Renal cortex interstitium (tissue), 11 donors: ENCODE measurements around the gene KCNAB3. TPM values are rescaled to one million over a fixed set of nuclear protein-coding genes. Genes with fewer than 3 reads are reported as not detected.
A peak's percentile ranks its signal among the peaks of the same experiment; 100 is the strongest.

Experiments used
- DNase-seq, 11 donors: peaks; one replicate each; pipeline ENCODE4 v3.0.0-alpha.2; 2013; ENCODE audit warnings: low read depth in 9 of 11, low spot score in 4 of 11; ENCODE audit errors: extremely low read depth in 1 of 11
- polyA plus RNA-seq, 3 donors: library from polyadenylated mRNA; unstranded; fragments of 120-200 nt; gene quantifications; one replicate each; pipeline ENCODE4 v1.2.1, GENCODE V29; 2013; ENCODE audit not compliant: insufficient read length in 3 of 3

Gene KCNAB3
- polyA plus RNA-seq, 3 donors, result 10.6 to 17.1 (median 14.9) TPM

- peak in 9 of 11 donors; percentile 60 to 76 (median 73) for DNase-seq
Observed at GRCh38 chr17:7885367-7886226, 44.1 kb downstream of the KCNAB3 start.

- no peak for DNase-seq
Observed at GRCh38 chr17:7884581-7885366, 44.9 kb downstream of the KCNAB3 start.

- DNase-seq, result peak in 8 of 11 donors; percentile 33 to 58 (median 40)
Observed at GRCh38 chr17:7883781-7884386, 45.8 kb downstream of the KCNAB3 start.

GRCh38 chr17:7882629-7883028 lies 47.0 kb downstream of the KCNAB3 start:
- DNase-seq, result no peak

GRCh38 chr17:7882068-7882467 lies 47.6 kb downstream of the KCNAB3 start:
- DNase-seq, result no peak

- DNase-seq, result no peak
Observed at GRCh38 chr17:7881276-7882054, 48.2 kb downstream of the KCNAB3 start.

- no peak for DNase-seq
Observed at GRCh38 chr17:7880076-7880868, 49.4 kb downstream of the KCNAB3 start.

- DNase-seq, result no peak
Observed at GRCh38 chr17:7878234-7878633, 51.4 kb downstream of the KCNAB3 start.

GRCh38 chr17:7875804-7876370 lies 53.8 kb downstream of the KCNAB3 start:
- no peak for DNase-seq

GRCh38 chr17:7873051-7873450 lies 56.6 kb downstream of the KCNAB3 start:
- DNase-seq, result no peak

Other genes starting within 250 kb of the KCNAB3 start
- 10 to 100 TPM; 70.5 to 75.4 (median 73.3) TPM for gene TP53, start 242.4 kb downstream of the KCNAB3 start, polyA plus RNA-seq
- gene WRAP53, start 241.4 kb downstream of the KCNAB3 start, polyA plus RNA-seq, result 10 to 100 TPM; 12.4 to 15.3 (median 12.9) TPM
- 10 to 100 TPM; 19.9 to 27.6 (median 21.5) TPM for gene EFNB3, start 224.7 kb downstream of the KCNAB3 start, polyA plus RNA-seq
- gene DNAH2, start 212.1 kb downstream of the KCNAB3 start, polyA plus RNA-seq, result under 1 TPM; 0.26 to 0.32 (median 0.29) TPM
- gene KDM6B, start 95.6 kb downstream of the KCNAB3 start, polyA plus RNA-seq, result 10 to 100 TPM; 20.9 to 35.4 (median 28.3) TPM
- 10 to 100 TPM; 22.5 to 30.2 (median 24.3) TPM for gene TMEM88, start 74.8 kb downstream of the KCNAB3 start, polyA plus RNA-seq
- 100 to 1,000 TPM in 2 of 3 donors, 10 to 100 TPM in 1; 64.5 to 134 (median 104) TPM for gene NAA38, start 72.3 kb downstream of the KCNAB3 start, polyA plus RNA-seq
- 10 to 100 TPM; 23.4 to 29.0 (median 26.2) TPM for gene CYB5D1, start 71.9 kb downstream of the KCNAB3 start, polyA plus RNA-seq
- gene CHD3, start 41.1 kb downstream of the KCNAB3 start, polyA plus RNA-seq, result 100 to 1,000 TPM; 168 to 213 (median 199) TPM
- gene RNF227, start 13.6 kb downstream of the KCNAB3 start, polyA plus RNA-seq, result 1 to 10 TPM; 3.8 to 4.8 (median 4.1) TPM
- gene TRAPPC1, start 2.1 kb upstream of the KCNAB3 start, polyA plus RNA-seq, result 100 to 1,000 TPM; 126 to 151 (median 146) TPM
- gene CNTROB, start 2.4 kb upstream of the KCNAB3 start, polyA plus RNA-seq, result 10 to 100 TPM; 52.5 to 66.4 (median 55.7) TPM
- under 1 TPM; 0.26 to 0.78 (median 0.47) TPM for gene GUCY2D, start 72.8 kb upstream of the KCNAB3 start, polyA plus RNA-seq
- 1 to 10 TPM; 1.0 to 1.3 (median 1.1) TPM for gene ALOX15B, start 109.2 kb upstream of the KCNAB3 start, polyA plus RNA-seq
- 1 to 10 TPM in 1 of 3 donors, under 1 TPM in 2; 0.66 to 1.5 (median 0.72) TPM for gene ALOX12B, start 157.9 kb upstream of the KCNAB3 start, polyA plus RNA-seq
- gene ALOXE3, start 188.7 kb upstream of the KCNAB3 start, polyA plus RNA-seq, result under 1 TPM in 1 of 3 donors, not detected in 2; 0.08 TPM
- under 1 TPM in 1 of 3 donors, not detected in 2; 0.17 TPM for gene HES7, start 194.2 kb upstream of the KCNAB3 start, polyA plus RNA-seq
- gene PER1, start 222.5 kb upstream of the KCNAB3 start, polyA plus RNA-seq, result 10 to 100 TPM; 29.0 to 53.9 (median 30.6) TPM
- gene VAMP2, start 233.1 kb upstream of the KCNAB3 start, polyA plus RNA-seq, result 100 to 1,000 TPM; 107 to 150 (median 110) TPM
- gene TMEM107, start 246.5 kb upstream of the KCNAB3 start, polyA plus RNA-seq, result 10 to 100 TPM; 21.2 to 29.9 (median 28.3) TPM